HFFc6 (cell line): ENCODE data around the gene KIAA1191. TPM values are rescaled to one million over a fixed set of nuclear protein-coding genes. Genes with fewer than 3 reads are reported as not detected.

Source experiments
- DNase-seq: peaks from one replicate; pipeline ENCODE4 v3.0.0-alpha.2; 2018
- H3K27ac Mint-ChIP-seq: 2 replicates; pipeline ENCODE4 v1.8.0; 2020; ENCODE audit warnings: mild to moderate bottlenecking, mixed read lengths
- H3K27me3 Mint-ChIP-seq: 2 replicates; pipeline ENCODE4 v1.8.0; 2021; ENCODE audit warnings: mild to moderate bottlenecking, moderate library complexity, mixed read lengths; ENCODE audit not compliant: insufficient read depth
- H3K36me3 Mint-ChIP-seq: 2 replicates; pipeline ENCODE4 v1.8.0; 2021; ENCODE audit warnings: low read depth, mixed read lengths
- H3K4me1 Mint-ChIP-seq: 2 replicates; pipeline ENCODE4 v1.8.0; 2020; ENCODE audit warnings: low read depth, mixed read lengths
- H3K4me3 Mint-ChIP-seq: 2 replicates; pipeline ENCODE4 v1.8.0; 2020; ENCODE audit warnings: mild to moderate bottlenecking, moderate library complexity, mixed read lengths
- H3K9me3 Mint-ChIP-seq: 2 replicates; pipeline ENCODE4 v1.8.0; 2020; ENCODE audit warnings: mild to moderate bottlenecking, mixed read lengths
- CTCF ChIP-seq: fragments of 200-600 bp; sonication (generic); IDR thresholded peaks from 2 replicates; pipeline ENCODE4 v1.5.0; 2021; ENCODE audit warnings: antibody characterized with exemption, mild to moderate bottlenecking
- total RNA-seq, 6 experiments: library from RNA; stranded (reverse); fragmentation: NEBNext Ultra II Directional; extraction: Animal tissue kit (Norgen Biotek cat#: 25700); gene quantifications; 2 replicates in 1 of 6; 3 replicates in 5 of 6; pipeline ENCODE4 v1.2.3, GENCODE V29; 2021

Gene KIAA1191
- total RNA-seq, 6 experiments from 2014 or later = 82.4 to 111 (median 95.6) TPM

- H3K27me3 Mint-ChIP-seq = peaks cover 5% of the 10 kb centered on the region
- peaks cover 7% of the 10 kb centered on the region; the same call in 1 of the 2 replicates for H3K4me1 Mint-ChIP-seq
- no peak overlapping the region for H3K4me3 Mint-ChIP-seq
- no peak for TF ChIP-seq CTCF
- no peaks in the 10 kb centered on the region for H3K9me3 Mint-ChIP-seq
- H3K27ac Mint-ChIP-seq = no peak overlapping the region
- DNase-seq = no peak
- H3K36me3 Mint-ChIP-seq = peaks cover 25% of the 10 kb centered on the region
Observed at GRCh38 chr5:176392526-176392925, 31.0 kb upstream of the KIAA1191 start.

GRCh38 chr5:176391999-176392398, 30.4 kb upstream of the KIAA1191 start:
- no peak for DNase-seq
- H3K4me1 Mint-ChIP-seq = peaks cover 12% of the 10 kb centered on the region
- no peaks in the 10 kb centered on the region for H3K9me3 Mint-ChIP-seq
- no peak overlapping the region for H3K4me3 Mint-ChIP-seq
- no peak for TF ChIP-seq CTCF
- H3K36me3 Mint-ChIP-seq = peaks cover 29% of the 10 kb centered on the region
- peaks cover 5% of the 10 kb centered on the region for H3K27me3 Mint-ChIP-seq
- no peak overlapping the region for H3K27ac Mint-ChIP-seq

GRCh38 chr5:176391479-176391878, 29.9 kb upstream of the KIAA1191 start:
- DNase-seq = no peak
- peaks cover 18% of the 10 kb centered on the region for H3K4me1 Mint-ChIP-seq
- H3K36me3 Mint-ChIP-seq = peaks cover 31% of the 10 kb centered on the region
- peaks cover 5% of the 10 kb centered on the region for H3K27me3 Mint-ChIP-seq
- no peak overlapping the region for H3K4me3 Mint-ChIP-seq
- 0 out of 2 replicates have a peak, but pooled peaks have one; percentile 9 for TF ChIP-seq CTCF
- no peak overlapping the region for H3K27ac Mint-ChIP-seq
- no peaks in the 10 kb centered on the region for H3K9me3 Mint-ChIP-seq

- no peak for DNase-seq
- H3K36me3 Mint-ChIP-seq = peaks cover 41% of the 10 kb centered on the region
- peak overlapping the region; percentile 98 for H3K27ac Mint-ChIP-seq
- no peak for TF ChIP-seq CTCF
- H3K4me3 Mint-ChIP-seq = peak overlapping the region; percentile 97
- H3K27me3 Mint-ChIP-seq = peaks cover 5% of the 10 kb centered on the region
- no peaks in the 10 kb centered on the region for H3K9me3 Mint-ChIP-seq
- peaks cover 29% of the 10 kb centered on the region for H3K4me1 Mint-ChIP-seq
Observed at GRCh38 chr5:176389135-176390123, 27.9 kb upstream of the KIAA1191 start.

GRCh38 chr5:176388444-176389134, 27.0 kb upstream of the KIAA1191 start, which contains the start of the genes HIGD2A and NOP16:
Gene HIGD2A, plus strand, starts transcription at chr5:176388751. Its CDS starts 69 bp downstream, at chr5:176388820.
Gene NOP16, minus strand, starts transcription at chr5:176388598. Its CDS starts 59 bp downstream, at chr5:176388539.
- peak within 1 kb of the TSS; percentile 98 for H3K27ac Mint-ChIP-seq

More at GRCh38 chr5:176388444-176389134, 27.0 kb upstream of the KIAA1191 start, which contains the start of the genes HIGD2A and NOP16:
- H3K4me3 Mint-ChIP-seq = peak within 1 kb of the TSS; percentile 97
- TF ChIP-seq CTCF = no peak
- H3K4me1 Mint-ChIP-seq = peaks cover 29% of the 10 kb centered on the region
- peaks cover 5% of the 10 kb centered on the region for H3K27me3 Mint-ChIP-seq
- no peaks in the 10 kb centered on the region for H3K9me3 Mint-ChIP-seq
- DNase-seq = peak; percentile 97
- H3K36me3 Mint-ChIP-seq = peaks cover 46% of the 10 kb centered on the region
